HT-29 (cell line): Measurements from ENCODE around the gene CD247. TPM values are rescaled to one million over a fixed set of nuclear protein-coding genes. Genes with fewer than 3 reads are reported as not detected.

ENCODE experiments used
- DNase-seq: peaks from one replicate; pipeline ENCODE4 v3.0.0-alpha.2; 2015; ENCODE audit warnings: low spot score
- total RNA-seq: library from RNA; depleted of rRNA; stranded (reverse); fragments of >200 nt; shearing (Covaris generic); gene quantifications from 2 replicates; pipeline ENCODE4 v1.2.3, GENCODE V29; 2014

The CD247 gene
- total RNA-seq, 1 experiment from 2014 or later: not detected

- no peak for DNase-seq
Observed at GRCh38 chr1:167512046-167512654, 6.2 kb downstream of the CD247 start.

- DNase-seq: no peak
Observed at GRCh38 chr1:167511374-167511986, 6.8 kb downstream of the CD247 start.

- DNase-seq: no peak
Observed at GRCh38 chr1:167510881-167511280, 7.4 kb downstream of the CD247 start.

- DNase-seq: no peak
Observed at GRCh38 chr1:167510244-167510643, 8.1 kb downstream of the CD247 start.

- no peak for DNase-seq
Observed at GRCh38 chr1:167509587-167509986, 8.7 kb downstream of the CD247 start.

GRCh38 chr1:167507719-167508118 lies 10.6 kb downstream of the CD247 start:
- DNase-seq: no peak

GRCh38 chr1:167504467-167504827 lies 13.9 kb downstream of the CD247 start:
- DNase-seq: no peak

- no peak for DNase-seq
Observed at GRCh38 chr1:167503626-167504466, 14.5 kb downstream of the CD247 start.

- DNase-seq: no peak
Observed at GRCh38 chr1:167502719-167503462, 15.4 kb downstream of the CD247 start.

- no peak for DNase-seq
Observed at GRCh38 chr1:167502192-167502551, 16.2 kb downstream of the CD247 start.

GRCh38 chr1:167501515-167502191 lies 16.7 kb downstream of the CD247 start:
- DNase-seq: no peak

GRCh38 chr1:167500283-167500860 lies 18.0 kb downstream of the CD247 start:
- no peak for DNase-seq

GRCh38 chr1:167499664-167500101 lies 18.6 kb downstream of the CD247 start:
- no peak for DNase-seq

- no peak for DNase-seq
Observed at GRCh38 chr1:167499106-167499505, 19.2 kb downstream of the CD247 start.

GRCh38 chr1:167496797-167497619 lies 21.3 kb downstream of the CD247 start:
- no peak for DNase-seq

GRCh38 chr1:167493372-167493771 lies 25.0 kb downstream of the CD247 start:
- DNase-seq: no peak

- DNase-seq: no peak
Observed at GRCh38 chr1:167492481-167492910, 25.8 kb downstream of the CD247 start.

- DNase-seq: no peak
Observed at GRCh38 chr1:167491586-167492461, 26.5 kb downstream of the CD247 start.

GRCh38 chr1:167490765-167491164 lies 27.6 kb downstream of the CD247 start:
- DNase-seq: no peak
